ENCODE results near the gene CPPED1.

DNA sequence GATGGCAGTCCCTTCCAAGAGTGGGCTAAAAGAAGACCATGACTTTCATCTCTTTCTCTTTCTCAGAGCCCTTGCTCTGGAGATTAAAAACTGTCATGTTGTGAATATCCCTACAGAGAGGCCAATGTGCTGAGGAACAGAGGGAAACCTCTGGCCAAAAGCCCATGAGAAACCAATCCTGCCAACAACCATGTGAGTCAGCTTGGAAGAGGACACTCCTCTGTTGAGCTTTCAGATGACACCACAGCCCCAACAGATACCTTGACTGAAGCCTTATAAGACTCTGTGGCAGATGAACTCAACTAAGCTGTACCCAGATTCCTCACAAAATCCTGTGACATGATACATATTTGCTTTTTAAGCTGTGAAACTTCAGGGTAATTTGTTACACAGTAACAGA lies 19.6 kb downstream of the CPPED1 start:
- TF ChIP-seq CTCF (IDR thresholded peaks at IDR 0.05) (no peak), EZH2phosphoT487 (IDR thresholded peaks at IDR 0.05) (no peak), EZH2 (IDR thresholded peaks at IDR 0.05) (no peak)
